ENCODE results near the gene DIP2B.

DNA sequence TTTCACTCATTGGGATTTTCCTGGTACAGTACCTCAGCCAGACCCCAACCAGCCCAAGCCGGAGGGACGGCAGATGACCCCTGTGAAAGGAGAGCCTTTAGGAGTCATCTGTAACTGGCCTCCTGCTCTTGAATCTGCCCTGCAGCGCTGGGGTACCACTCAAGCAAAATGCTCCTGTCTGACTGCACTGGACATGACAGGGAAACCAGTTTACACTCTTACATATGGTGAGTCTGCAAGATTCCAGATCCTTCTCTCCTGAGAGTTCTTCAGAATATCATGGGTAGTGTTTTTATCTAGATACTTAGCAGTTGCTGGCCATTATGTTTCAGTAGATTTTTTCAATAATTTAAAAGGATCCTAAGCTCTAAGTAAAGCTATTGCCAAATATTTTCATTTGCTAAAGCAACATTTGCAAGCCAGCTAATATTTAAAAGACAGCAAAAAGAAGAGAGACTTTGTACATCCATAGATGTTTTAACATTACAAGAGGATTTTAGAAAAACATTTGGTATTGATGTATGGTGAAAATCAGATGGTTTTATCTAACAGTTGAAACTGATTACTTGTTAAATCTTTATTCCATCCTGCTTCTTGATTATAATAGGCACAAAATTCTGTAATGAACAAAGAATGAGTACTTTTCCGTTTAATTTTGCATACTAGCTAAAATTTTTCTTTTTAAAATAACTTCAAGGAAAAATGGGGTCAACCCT lies 174.0 kb downstream of the DIP2B start:
- TF ChIP-seq, protein P1, sequence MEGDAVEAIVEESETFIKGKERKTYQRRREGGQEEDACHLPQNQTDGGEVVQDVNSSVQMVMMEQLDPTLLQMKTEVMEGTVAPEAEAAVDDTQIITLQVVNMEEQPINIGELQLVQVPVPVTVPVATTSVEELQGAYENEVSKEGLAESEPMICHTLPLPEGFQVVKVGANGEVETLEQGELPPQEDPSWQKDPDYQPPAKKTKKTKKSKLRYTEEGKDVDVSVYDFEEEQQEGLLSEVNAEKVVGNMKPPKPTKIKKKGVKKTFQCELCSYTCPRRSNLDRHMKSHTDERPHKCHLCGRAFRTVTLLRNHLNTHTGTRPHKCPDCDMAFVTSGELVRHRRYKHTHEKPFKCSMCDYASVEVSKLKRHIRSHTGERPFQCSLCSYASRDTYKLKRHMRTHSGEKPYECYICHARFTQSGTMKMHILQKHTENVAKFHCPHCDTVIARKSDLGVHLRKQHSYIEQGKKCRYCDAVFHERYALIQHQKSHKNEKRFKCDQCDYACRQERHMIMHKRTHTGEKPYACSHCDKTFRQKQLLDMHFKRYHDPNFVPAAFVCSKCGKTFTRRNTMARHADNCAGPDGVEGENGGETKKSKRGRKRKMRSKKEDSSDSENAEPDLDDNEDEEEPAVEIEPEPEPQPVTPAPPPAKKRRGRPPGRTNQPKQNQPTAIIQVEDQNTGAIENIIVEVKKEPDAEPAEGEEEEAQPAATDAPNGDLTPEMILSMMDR (IDR thresholded peaks at IDR 0.05; ENCODE audit: low read depth, low read length) = no peak
- no peak for TF ChIP-seq MYC (IDR thresholded peaks at IDR 0.05; ENCODE audit: low read depth, low read length)
- TF ChIP-seq, protein P2, sequence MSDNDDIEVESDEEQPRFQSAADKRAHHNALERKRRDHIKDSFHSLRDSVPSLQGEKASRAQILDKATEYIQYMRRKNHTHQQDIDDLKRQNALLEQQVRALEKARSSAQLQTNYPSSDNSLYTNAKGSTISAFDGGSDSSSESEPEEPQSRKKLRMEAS (IDR thresholded peaks at IDR 0.05; ENCODE audit: low read depth, low read length) = no peak

Data from NB4 (cell line).